Large intestine (tissue), 3 donors: Measurements from ENCODE around the gene TAF12. TPM values are rescaled to one million over a fixed set of nuclear protein-coding genes. Genes with fewer than 3 reads are reported as not detected.
"Not testable (repeated sequence)": the region's sequence is repeated elsewhere in the genome, so short reads cannot be mapped to it uniquely, and the experiment has no call there.

Experiments
- DNase-seq, 2 donors: peaks; one replicate each; pipeline versions ENCODE4 v3.0.0 to v3.0.0-alpha.2; 2013
- H3K27ac ChIP-seq: one replicate; pipeline ENCODE4 v1.5.1; 2013; ENCODE audit warnings: low read length
- H3K27me3 ChIP-seq: 2 replicates; pipeline ENCODE4 v1.6.1; 2013; ENCODE audit warnings: low read length; ENCODE audit not compliant: control insufficient read depth, insufficient read depth
- H3K36me3 ChIP-seq: 2 replicates; pipeline ENCODE4 v1.6.1; 2013; ENCODE audit warnings: low read length; ENCODE audit not compliant: control insufficient read depth, insufficient read depth
- H3K4me1 ChIP-seq: one replicate; pipeline ENCODE4 v1.6.1; 2013; ENCODE audit warnings: low read length; ENCODE audit not compliant: control insufficient read depth, insufficient read depth
- H3K4me3 ChIP-seq: one replicate; pipeline ENCODE4 v1.5.1; 2013; ENCODE audit warnings: low read length
- H3K9me3 ChIP-seq: one replicate; pipeline ENCODE4 v1.6.1; 2013; ENCODE audit warnings: mild to moderate bottlenecking, low read depth, low read length, moderate library complexity; ENCODE audit not compliant: control insufficient read depth
- WGBS: methylation state at CpG from one replicate; pipeline ENCODE4 v1.1.5; 2013; ENCODE audit warnings: low lambda C conversion rate; ENCODE audit not compliant: insufficient coverage; 5-methylcytosine and 5-hydroxymethylcytosine counted together
- polyA plus RNA-seq: library from polyadenylated mRNA; unstranded; fragments of 120-200 nt; gene quantifications from one replicate; pipeline ENCODE4 v1.2.1, GENCODE V29; 2013

TAF12 gene
- polyA plus RNA-seq, 1 donor = 27.5 TPM

- Histone ChIP-seq H3K36me3 (no peaks in the 10 kb centered on the region), H3K27me3 (no peaks in the 10 kb centered on the region), H3K4me1 (peaks cover 8% of the 10 kb centered on the region), H3K4me3 (peak within 1 kb of the TSS; percentile 92), H3K27ac (peak within 1 kb of the TSS; percentile 100), H3K9me3 (no peaks in the 10 kb centered on the region)
- WGBS = 7% methylated on average over 2 of the region's 57 CpGs
- DNase-seq = peak; percentile 80 to 90
Observed at GRCh38 chr1:28668191-28668955, 25.5 kb upstream of the TAF12 start, which contains the start of gene GMEB1. TSS of gene GMEB1 (plus strand) at chr1:28668784. CDS start at chr1:28683613, 14,829 bp downstream.

GRCh38 chr1:28666806-28667205 is 23.9 kb upstream of the TAF12 start:
- H3K4me1 ChIP-seq = peaks cover 8% of the 10 kb centered on the region
- H3K27ac ChIP-seq = no peak overlapping the region
- DNase-seq = no peak
- no peaks in the 10 kb centered on the region for H3K9me3 ChIP-seq
- no peaks in the 10 kb centered on the region for H3K36me3 ChIP-seq
- no peaks in the 10 kb centered on the region for H3K27me3 ChIP-seq
- WGBS = 100% methylated on average over 3 of the region's 12 CpGs
- no peak overlapping the region for H3K4me3 ChIP-seq

- no peak for DNase-seq
- H3K4me3 ChIP-seq = no peak overlapping the region
- H3K4me1 ChIP-seq = peaks cover 8% of the 10 kb centered on the region
- no CpG with 5 or more reads among the region's 7 CpGs for WGBS
- no peaks in the 10 kb centered on the region for H3K27me3 ChIP-seq
- H3K36me3 ChIP-seq = no peaks in the 10 kb centered on the region
- no peaks in the 10 kb centered on the region for H3K9me3 ChIP-seq
- H3K27ac ChIP-seq = no peak overlapping the region
Observed at GRCh38 chr1:28663871-28664470, 21.1 kb upstream of the TAF12 start.

GRCh38 chr1:28656335-28656734 is 13.5 kb upstream of the TAF12 start:
- Histone ChIP-seq H3K27me3 (no peaks in the 10 kb centered on the region), H3K36me3 (no peaks in the 10 kb centered on the region), H3K4me1 (peaks cover 4% of the 10 kb centered on the region), H3K27ac (peak overlapping the region; percentile 78), H3K4me3 (no peak overlapping the region), H3K9me3 (no peaks in the 10 kb centered on the region)
- WGBS = 100% methylated on average over 1 of the region's 6 CpGs
- DNase-seq = no peak

GRCh38 chr1:28655448-28656311 is 12.8 kb upstream of the TAF12 start:
- WGBS = no CpG with 5 or more reads among the region's 10 CpGs
- not testable (repeated sequence) for H3K36me3 ChIP-seq, H3K9me3 ChIP-seq, H3K4me3 ChIP-seq, H3K4me1 ChIP-seq, H3K27me3 ChIP-seq
- DNase-seq = peak; percentile 44 to 72
- H3K27ac ChIP-seq = peak overlapping the region; percentile 78

- not testable (repeated sequence) for H3K4me3 ChIP-seq, H3K36me3 ChIP-seq, H3K4me1 ChIP-seq, H3K27ac ChIP-seq, H3K9me3 ChIP-seq, H3K27me3 ChIP-seq
- peak in 1 of 2 donors; percentile 52 for DNase-seq
- WGBS = no CpG with 5 or more reads among the region's 3 CpGs
Observed at GRCh38 chr1:28653870-28654269, 11.0 kb upstream of the TAF12 start.

GRCh38 chr1:28653063-28653462 is 10.2 kb upstream of the TAF12 start:
- H3K9me3 ChIP-seq, H3K36me3 ChIP-seq, H3K4me3 ChIP-seq, H3K27me3 ChIP-seq, H3K27ac ChIP-seq, H3K4me1 ChIP-seq, DNase-seq: not testable (repeated sequence)
- WGBS = no CpG with 5 or more reads among the region's 13 CpGs

- H3K4me3 ChIP-seq = peak within 1 kb of the TSS; percentile 40
- 0% methylated on average over 1 of the region's 28 CpGs for WGBS
Observed at GRCh38 chr1:28648474-28649198, 5.8 kb upstream of the TAF12 start, which contains the start of gene RNU11. TSS of gene RNU11 (plus strand) at chr1:28648600.

GRCh38 chr1:28648008-28648473 is 5.2 kb upstream of the TAF12 start:
- no CpG with 5 or more reads among the region's 18 CpGs for WGBS
- H3K27me3 ChIP-seq = no peaks in the 10 kb centered on the region
- H3K4me1 ChIP-seq = peaks cover 11% of the 10 kb centered on the region
- H3K4me3 ChIP-seq = peak overlapping the region; percentile 40
- H3K9me3 ChIP-seq = no peaks in the 10 kb centered on the region
- no peaks in the 10 kb centered on the region for H3K36me3 ChIP-seq
- DNase-seq = peak; percentile 95 to 97
- peak overlapping the region; percentile 87 for H3K27ac ChIP-seq

More at GRCh38 chr1:28648474-28649198, 5.8 kb upstream of the TAF12 start, which contains the start of gene RNU11:
- peak; percentile 93 to 96 for DNase-seq
- Histone ChIP-seq H3K9me3 (no peaks in the 10 kb centered on the region), H3K36me3 (no peaks in the 10 kb centered on the region), H3K27me3 (no peaks in the 10 kb centered on the region), H3K27ac (peak within 1 kb of the TSS; percentile 87), H3K4me1 (peaks cover 11% of the 10 kb centered on the region)
